ENCODE measurements around the gene PXDN. TPM values are rescaled to one million over a fixed set of nuclear protein-coding genes. Genes with fewer than 3 reads are reported as not detected.

The PXDN gene
- total and polyA plus RNA-seq, 10 of the 15 experiments (the other 5 are each of a cell fraction or from before 2014, with no cell fraction given) = 0.12 to 0.69 (median 0.23) TPM; not detected in 5

DNA sequence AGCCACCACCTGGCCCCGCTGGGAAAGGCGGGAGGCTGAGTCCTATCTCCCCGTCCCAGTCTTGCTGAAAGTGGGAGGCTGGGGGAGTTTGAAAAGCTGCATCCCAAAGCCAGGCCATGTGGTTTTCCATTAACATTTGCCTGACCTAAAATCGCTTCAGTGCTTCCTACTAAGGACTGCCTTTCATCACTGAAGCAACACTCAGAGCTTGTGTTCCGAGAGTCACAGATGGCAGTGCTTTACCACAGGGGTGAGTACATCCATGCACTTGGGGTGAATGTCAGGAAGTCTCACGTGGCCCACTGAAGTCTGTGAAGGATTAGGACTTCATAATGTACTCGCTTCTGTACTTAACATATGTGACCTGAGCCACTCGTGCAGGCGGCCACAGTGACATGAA is 43.3 kb downstream of the PXDN start:
- no TSS peak for BruUV-seq (replicated peaks)
- Histone ChIP-seq H3K27ac (ENCODE audit: control insufficient read depth, insufficient read depth) (no peak overlapping the region), H3K4me2 (ENCODE audit: control insufficient read depth, insufficient read depth) (no peak overlapping the region), H3K79me2 (ENCODE audit: control insufficient read depth, insufficient read depth, low read length) (no peaks in the 10 kb centered on the region), H2AFZ (ENCODE audit: control insufficient read depth, low read depth, low read length) (no peak overlapping the region), H4K20me1 (ENCODE audit: control insufficient read depth, insufficient read depth) (no peaks in the 10 kb centered on the region), H3K4me1 (ENCODE audit: control insufficient read depth, insufficient read depth, low read length) (no peaks in the 10 kb centered on the region), H3K9me3 (replicated peaks; ENCODE audit: control insufficient read depth, insufficient read depth, low read length) (no peaks in the 10 kb centered on the region), H3K9ac (ENCODE audit: control insufficient read depth, insufficient read depth, low read length) (no peak overlapping the region), H3K36me3 (ENCODE audit: control insufficient read depth in 2 of 2, insufficient read depth in 2 of 2, low read length in 1 of 2) (no peaks in the 10 kb centered on the region), H3K27me3 (replicated peaks in 1 of 2; ENCODE audit: control insufficient read depth in 2 of 2, insufficient read depth in 2 of 2, low read length in 1 of 2) (no peaks in the 10 kb centered on the region), H3K4me3 (no peak overlapping the region)
- WGBS (ENCODE audit: insufficient coverage, insufficient replicate concordance, low lambda C conversion rate, missing lambda C conversion rate) = 32% methylated on average over 9 of the region's 9 CpGs
- ChIA-PET SMC1A (ENCODE audit: uncharacterized antibody, unreplicated experiment) (no interaction called here), POLR2A (no interaction called here), RAD21 (ENCODE audit: unreplicated experiment) (no interaction called here), CTCF (no interaction called here)
- intact Hi-C loops (cut with micrococcal nuclease; ENCODE audit: unreplicated experiment) (no loop called here), in situ Hi-C loops (cut with MboI) (no loop called here)
- FAIRE-seq (no peak), DNase-seq (ENCODE audit: low read depth, low spot score) (no peak), ATAC-seq (no peak)
- no peak for TF ChIP-seq SMC3 (IDR thresholded peaks at IDR 0.05; ENCODE audit: borderline replicate concordance, low read length)
- TF ChIP-seq SIX5 (IDR thresholded peaks at IDR 0.05; ENCODE audit: low read depth, low read length, severe bottlenecking) = no peak
- TF ChIP-seq, protein P1, sequence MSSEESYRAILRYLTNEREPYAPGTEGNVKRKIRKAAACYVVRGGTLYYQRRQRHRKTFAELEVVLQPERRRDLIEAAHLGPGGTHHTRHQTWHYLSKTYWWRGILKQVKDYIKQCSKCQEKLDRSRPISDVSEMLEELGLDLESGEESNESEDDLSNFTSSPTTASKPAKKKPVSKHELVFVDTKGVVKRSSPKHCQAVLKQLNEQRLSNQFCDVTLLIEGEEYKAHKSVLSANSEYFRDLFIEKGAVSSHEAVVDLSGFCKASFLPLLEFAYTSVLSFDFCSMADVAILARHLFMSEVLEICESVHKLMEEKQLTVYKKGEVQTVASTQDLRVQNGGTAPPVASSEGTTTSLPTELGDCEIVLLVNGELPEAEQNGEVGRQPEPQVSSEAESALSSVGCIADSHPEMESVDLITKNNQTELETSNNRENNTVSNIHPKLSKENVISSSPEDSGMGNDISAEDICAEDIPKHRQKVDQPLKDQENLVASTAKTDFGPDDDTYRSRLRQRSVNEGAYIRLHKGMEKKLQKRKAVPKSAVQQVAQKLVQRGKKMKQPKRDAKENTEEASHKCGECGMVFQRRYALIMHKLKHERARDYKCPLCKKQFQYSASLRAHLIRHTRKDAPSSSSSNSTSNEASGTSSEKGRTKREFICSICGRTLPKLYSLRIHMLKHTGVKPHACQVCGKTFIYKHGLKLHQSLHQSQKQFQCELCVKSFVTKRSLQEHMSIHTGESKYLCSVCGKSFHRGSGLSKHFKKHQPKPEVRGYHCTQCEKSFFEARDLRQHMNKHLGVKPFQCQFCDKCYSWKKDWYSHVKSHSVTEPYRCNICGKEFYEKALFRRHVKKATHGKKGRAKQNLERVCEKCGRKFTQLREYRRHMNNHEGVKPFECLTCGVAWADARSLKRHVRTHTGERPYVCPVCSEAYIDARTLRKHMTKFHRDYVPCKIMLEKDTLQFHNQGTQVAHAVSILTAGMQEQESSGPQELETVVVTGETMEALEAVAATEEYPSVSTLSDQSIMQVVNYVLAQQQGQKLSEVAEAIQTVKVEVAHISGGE (CRISPR knock-in tag; IDR thresholded peaks at IDR 0.05) = no peak
- TF ChIP-seq SREBF2 (IDR thresholded peaks at IDR 0.05; ENCODE audit: low read length) = no peak
- TF ChIP-seq, protein P2, sequence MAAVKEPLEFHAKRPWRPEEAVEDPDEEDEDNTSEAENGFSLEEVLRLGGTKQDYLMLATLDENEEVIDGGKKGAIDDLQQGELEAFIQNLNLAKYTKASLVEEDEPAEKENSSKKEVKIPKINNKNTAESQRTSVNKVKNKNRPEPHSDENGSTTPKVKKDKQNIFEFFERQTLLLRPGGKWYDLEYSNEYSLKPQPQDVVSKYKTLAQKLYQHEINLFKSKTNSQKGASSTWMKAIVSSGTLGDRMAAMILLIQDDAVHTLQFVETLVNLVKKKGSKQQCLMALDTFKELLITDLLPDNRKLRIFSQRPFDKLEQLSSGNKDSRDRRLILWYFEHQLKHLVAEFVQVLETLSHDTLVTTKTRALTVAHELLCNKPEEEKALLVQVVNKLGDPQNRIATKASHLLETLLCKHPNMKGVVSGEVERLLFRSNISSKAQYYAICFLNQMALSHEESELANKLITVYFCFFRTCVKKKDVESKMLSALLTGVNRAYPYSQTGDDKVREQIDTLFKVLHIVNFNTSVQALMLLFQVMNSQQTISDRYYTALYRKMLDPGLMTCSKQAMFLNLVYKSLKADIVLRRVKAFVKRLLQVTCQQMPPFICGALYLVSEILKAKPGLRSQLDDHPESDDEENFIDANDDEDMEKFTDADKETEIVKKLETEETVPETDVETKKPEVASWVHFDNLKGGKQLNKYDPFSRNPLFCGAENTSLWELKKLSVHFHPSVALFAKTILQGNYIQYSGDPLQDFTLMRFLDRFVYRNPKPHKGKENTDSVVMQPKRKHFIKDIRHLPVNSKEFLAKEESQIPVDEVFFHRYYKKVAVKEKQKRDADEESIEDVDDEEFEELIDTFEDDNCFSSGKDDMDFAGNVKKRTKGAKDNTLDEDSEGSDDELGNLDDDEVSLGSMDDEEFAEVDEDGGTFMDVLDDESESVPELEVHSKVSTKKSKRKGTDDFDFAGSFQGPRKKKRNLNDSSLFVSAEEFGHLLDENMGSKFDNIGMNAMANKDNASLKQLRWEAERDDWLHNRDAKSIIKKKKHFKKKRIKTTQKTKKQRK (IDR thresholded peaks at IDR 0.05; ENCODE audit: low read depth, low read length) = no peak
- TF ChIP-seq ZNF207 (IDR thresholded peaks at IDR 0.05; ENCODE audit: borderline replicate concordance) = no peak
- TF ChIP-seq, protein P3, sequence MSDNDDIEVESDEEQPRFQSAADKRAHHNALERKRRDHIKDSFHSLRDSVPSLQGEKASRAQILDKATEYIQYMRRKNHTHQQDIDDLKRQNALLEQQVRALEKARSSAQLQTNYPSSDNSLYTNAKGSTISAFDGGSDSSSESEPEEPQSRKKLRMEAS (IDR thresholded peaks at IDR 0.05; ENCODE audit: low read depth, low read length) = no peak
- TF ChIP-seq MEF2A (IDR thresholded peaks at IDR 0.05; ENCODE audit: insufficient read depth, low read depth, low read length) = no peak
- TF ChIP-seq, protein P4, sequence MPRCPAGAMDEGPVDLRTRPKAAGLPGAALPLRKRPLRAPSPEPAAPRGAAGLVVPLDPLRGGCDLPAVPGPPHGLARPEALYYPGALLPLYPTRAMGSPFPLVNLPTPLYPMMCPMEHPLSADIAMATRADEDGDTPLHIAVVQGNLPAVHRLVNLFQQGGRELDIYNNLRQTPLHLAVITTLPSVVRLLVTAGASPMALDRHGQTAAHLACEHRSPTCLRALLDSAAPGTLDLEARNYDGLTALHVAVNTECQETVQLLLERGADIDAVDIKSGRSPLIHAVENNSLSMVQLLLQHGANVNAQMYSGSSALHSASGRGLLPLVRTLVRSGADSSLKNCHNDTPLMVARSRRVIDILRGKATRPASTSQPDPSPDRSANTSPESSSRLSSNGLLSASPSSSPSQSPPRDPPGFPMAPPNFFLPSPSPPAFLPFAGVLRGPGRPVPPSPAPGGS (IDR thresholded peaks at IDR 0.05; ENCODE audit: borderline replicate concordance, insufficient read depth, low read depth, low read length, poor library complexity, severe bottlenecking) = no peak
- TF ChIP-seq FOXM1 (IDR thresholded peaks at IDR 0.05; ENCODE audit: low read depth, low read length) = no peak
- TF ChIP-seq PAX8 (IDR thresholded peaks at IDR 0.05) = no peak
- no peak for TF ChIP-seq PAX5 (IDR thresholded peaks at IDR 0.05; ENCODE audit: borderline replicate concordance, low read depth, low read length)
- no peak for TF ChIP-seq ZNF24 (IDR thresholded peaks at IDR 0.05)
- TF ChIP-seq, protein P5, sequence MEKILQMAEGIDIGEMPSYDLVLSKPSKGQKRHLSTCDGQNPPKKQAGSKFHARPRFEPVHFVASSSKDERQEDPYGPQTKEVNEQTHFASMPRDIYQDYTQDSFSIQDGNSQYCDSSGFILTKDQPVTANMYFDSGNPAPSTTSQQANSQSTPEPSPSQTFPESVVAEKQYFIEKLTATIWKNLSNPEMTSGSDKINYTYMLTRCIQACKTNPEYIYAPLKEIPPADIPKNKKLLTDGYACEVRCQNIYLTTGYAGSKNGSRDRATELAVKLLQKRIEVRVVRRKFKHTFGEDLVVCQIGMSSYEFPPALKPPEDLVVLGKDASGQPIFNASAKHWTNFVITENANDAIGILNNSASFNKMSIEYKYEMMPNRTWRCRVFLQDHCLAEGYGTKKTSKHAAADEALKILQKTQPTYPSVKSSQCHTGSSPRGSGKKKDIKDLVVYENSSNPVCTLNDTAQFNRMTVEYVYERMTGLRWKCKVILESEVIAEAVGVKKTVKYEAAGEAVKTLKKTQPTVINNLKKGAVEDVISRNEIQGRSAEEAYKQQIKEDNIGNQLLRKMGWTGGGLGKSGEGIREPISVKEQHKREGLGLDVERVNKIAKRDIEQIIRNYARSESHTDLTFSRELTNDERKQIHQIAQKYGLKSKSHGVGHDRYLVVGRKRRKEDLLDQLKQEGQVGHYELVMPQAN (conservative IDR thresholded peaks at IDR 0.05) = no peak
- no peak for TF ChIP-seq TARDBP (IDR thresholded peaks at IDR 0.05; ENCODE audit: borderline replicate concordance)

Measured in GM12878 (cell line).